Measurements from ENCODE around the gene GATAD2A. TPM values are rescaled to one million over a fixed set of nuclear protein-coding genes. Genes with fewer than 3 reads are reported as not detected.

GATAD2A gene
- total and polyA plus RNA-seq, 2 of the 13 experiments (the other 11 are each of a cell fraction or from before 2014, with no cell fraction given) = 16.8 to 28.6 TPM

DNA sequence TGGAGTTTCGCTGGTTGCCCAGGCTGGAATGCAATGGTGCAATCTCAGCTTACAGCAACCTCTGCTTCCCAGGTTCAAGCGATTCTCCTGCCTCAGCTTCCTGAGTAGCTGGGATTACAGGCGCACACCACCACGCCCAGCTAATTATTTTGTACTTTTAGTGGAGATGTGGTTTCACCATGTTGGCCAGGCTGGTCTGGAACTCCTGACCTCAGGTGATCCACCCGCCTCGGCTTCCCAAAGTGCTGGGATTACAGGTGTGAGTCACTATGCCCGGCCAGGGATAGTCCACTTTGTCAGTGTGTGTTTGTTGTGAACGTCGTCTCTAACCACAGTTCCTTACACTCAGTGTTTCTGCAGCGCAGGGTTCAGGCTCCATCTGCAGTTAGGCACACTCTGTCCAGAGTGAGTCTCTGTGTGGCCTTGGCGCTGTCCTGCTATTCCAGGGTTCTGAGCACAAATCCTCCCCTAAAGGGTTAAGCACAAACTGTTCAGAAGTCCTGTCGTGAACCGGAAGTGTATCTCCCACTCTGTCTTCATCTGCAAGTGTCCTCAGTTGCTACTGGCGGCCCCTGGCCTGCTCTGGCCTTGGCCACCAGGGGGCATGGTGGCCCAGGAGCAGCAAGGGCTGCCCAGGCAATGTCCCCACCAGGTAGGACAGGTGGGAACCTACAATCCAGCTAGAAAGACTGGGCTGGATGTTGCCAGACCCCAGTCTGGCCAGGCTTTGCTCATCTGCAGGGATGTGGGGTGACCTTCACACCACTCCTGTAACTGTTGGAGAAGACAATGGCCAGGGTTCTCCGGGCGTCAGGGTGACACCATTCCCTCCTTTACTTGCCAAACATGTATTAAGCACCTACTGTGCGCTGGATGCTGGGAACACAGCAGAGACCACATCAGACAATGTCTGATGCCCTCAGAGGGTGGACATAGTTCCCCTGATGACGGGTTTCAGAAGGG is 38.8 kb upstream of the GATAD2A start (continued):
- TF ChIP-seq, protein P1, sequence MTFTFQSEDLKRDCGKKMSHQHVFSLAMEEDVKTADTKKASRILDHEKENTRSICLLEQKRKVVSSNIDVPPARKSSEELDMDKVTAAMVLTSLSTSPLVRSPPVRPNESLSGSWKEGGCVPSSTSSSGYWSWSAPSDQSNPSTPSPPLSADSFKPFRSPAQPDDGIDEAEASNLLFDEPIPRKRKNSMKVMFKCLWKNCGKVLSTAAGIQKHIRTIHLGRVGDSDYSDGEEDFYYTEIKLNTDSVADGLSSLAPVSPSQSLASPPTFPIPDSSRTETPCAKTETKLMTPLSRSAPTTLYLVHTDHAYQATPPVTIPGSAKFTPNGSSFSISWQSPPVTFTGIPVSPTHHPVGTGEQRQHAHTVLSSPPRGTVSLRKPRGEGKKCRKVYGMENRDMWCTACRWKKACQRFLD (CRISPR knock-in tag; IDR thresholded peaks at IDR 0.05; ENCODE audit: borderline replicate concordance) = peak; percentile 14; the same call in 1 of the 2 replicates
- TF ChIP-seq NFKBIZ (CRISPR knock-in tag; IDR thresholded peaks at IDR 0.05) (peak; percentile 61; the same call in 1 of the 2 replicates), SIN3A (IDR thresholded peaks at IDR 0.05; ENCODE audit: borderline replicate concordance, low read depth, low read length) (0 out of 2 replicates have a peak, but pooled peaks have one; percentile 59), ZNF143 (CRISPR knock-in tag; IDR thresholded peaks at IDR 0.05) (peak; percentile 52; the same call in 1 of the 2 replicates), TMF1 (CRISPR knock-in tag; IDR thresholded peaks at IDR 0.05; ENCODE audit: low read depth) (no peak), YY1 (IDR thresholded peaks at IDR 0.05; ENCODE audit: insufficient read depth, insufficient replicate concordance, low read depth, low read length) (peak; percentile 76), ZNF598 (CRISPR knock-in tag; IDR thresholded peaks at IDR 0.05; ENCODE audit: borderline replicate concordance) (peak; percentile 94), ARNT2 (CRISPR knock-in tag; IDR thresholded peaks at IDR 0.05; ENCODE audit: low read depth) (no peak; the same call in 1 of the 2 replicates), KDM3A (CRISPR knock-in tag; IDR thresholded peaks at IDR 0.05; ENCODE audit: low read depth) (peak; percentile 87), NFATC3 (CRISPR knock-in tag; IDR thresholded peaks at IDR 0.05) (no peak), ZNF205 (CRISPR knock-in tag; IDR thresholded peaks at IDR 0.05) (peak; percentile 81), MAFF (IDR thresholded peaks at IDR 0.05; ENCODE audit: low read depth, low read length) (no peak), ZMYM2 (CRISPR knock-in tag; IDR thresholded peaks at IDR 0.05) (peak; percentile 76; the same call in 1 of the 2 replicates), ZNF589 (CRISPR knock-in tag; conservative IDR thresholded peaks at IDR 0.05) (no peak), FOSL2 (CRISPR knock-in tag; IDR thresholded peaks at IDR 0.05) (peak; percentile 79), ZNF451 (CRISPR knock-in tag; IDR thresholded peaks at IDR 0.05) (no peak), SRY (CRISPR knock-in tag; IDR thresholded peaks at IDR 0.05) (0 out of 2 replicates have a peak, but pooled peaks have one; percentile 41), NAIF1 (CRISPR knock-in tag; IDR thresholded peaks at IDR 0.05; ENCODE audit: borderline replicate concordance) (no peak)
- TF ChIP-seq, protein P2, sequence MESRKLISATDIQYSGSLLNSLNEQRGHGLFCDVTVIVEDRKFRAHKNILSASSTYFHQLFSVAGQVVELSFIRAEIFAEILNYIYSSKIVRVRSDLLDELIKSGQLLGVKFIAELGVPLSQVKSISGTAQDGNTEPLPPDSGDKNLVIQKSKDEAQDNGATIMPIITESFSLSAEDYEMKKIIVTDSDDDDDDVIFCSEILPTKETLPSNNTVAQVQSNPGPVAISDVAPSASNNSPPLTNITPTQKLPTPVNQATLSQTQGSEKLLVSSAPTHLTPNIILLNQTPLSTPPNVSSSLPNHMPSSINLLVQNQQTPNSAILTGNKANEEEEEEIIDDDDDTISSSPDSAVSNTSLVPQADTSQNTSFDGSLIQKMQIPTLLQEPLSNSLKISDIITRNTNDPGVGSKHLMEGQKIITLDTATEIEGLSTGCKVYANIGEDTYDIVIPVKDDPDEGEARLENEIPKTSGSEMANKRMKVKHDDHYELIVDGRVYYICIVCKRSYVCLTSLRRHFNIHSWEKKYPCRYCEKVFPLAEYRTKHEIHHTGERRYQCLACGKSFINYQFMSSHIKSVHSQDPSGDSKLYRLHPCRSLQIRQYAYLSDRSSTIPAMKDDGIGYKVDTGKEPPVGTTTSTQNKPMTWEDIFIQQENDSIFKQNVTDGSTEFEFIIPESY (CRISPR knock-in tag; IDR thresholded peaks at IDR 0.05) = no peak; the same call in 1 of the 2 replicates
- TF ChIP-seq, protein P3, sequence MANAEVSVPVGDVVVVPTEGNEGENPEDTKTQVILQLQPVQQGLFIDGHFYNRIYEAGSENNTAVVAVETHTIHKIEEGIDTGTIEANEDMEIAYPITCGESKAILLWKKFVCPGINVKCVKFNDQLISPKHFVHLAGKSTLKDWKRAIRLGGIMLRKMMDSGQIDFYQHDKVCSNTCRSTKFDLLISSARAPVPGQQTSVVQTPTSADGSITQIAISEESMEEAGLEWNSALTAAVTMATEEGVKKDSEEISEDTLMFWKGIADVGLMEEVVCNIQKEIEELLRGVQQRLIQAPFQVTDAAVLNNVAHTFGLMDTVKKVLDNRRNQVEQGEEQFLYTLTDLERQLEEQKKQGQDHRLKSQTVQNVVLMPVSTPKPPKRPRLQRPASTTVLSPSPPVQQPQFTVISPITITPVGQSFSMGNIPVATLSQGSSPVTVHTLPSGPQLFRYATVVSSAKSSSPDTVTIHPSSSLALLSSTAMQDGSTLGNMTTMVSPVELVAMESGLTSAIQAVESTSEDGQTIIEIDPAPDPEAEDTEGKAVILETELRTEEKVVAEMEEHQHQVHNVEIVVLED (CRISPR knock-in tag; IDR thresholded peaks at IDR 0.05; ENCODE audit: borderline replicate concordance) = peak; percentile 62; the same call in 1 of the 2 replicates
- TF ChIP-seq, protein P4, sequence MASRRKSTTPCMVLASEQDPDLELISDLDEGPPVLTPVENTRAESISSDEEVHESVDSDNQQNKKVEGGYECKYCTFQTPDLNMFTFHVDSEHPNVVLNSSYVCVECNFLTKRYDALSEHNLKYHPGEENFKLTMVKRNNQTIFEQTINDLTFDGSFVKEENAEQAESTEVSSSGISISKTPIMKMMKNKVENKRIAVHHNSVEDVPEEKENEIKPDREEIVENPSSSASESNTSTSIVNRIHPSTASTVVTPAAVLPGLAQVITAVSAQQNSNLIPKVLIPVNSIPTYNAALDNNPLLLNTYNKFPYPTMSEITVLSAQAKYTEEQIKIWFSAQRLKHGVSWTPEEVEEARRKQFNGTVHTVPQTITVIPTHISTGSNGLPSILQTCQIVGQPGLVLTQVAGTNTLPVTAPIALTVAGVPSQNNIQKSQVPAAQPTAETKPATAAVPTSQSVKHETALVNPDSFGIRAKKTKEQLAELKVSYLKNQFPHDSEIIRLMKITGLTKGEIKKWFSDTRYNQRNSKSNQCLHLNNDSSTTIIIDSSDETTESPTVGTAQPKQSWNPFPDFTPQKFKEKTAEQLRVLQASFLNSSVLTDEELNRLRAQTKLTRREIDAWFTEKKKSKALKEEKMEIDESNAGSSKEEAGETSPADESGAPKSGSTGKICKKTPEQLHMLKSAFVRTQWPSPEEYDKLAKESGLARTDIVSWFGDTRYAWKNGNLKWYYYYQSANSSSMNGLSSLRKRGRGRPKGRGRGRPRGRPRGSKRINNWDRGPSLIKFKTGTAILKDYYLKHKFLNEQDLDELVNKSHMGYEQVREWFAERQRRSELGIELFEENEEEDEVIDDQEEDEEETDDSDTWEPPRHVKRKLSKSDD (CRISPR knock-in tag; IDR thresholded peaks at IDR 0.05; ENCODE audit: low read depth) = 0 out of 2 replicates have a peak, but pooled peaks have one; percentile 66
